DMS79 (cell line): ENCODE data around the gene ANKRD40.
A peak's percentile ranks its signal among the peaks of the same experiment; 100 is the strongest.
"Not testable (repeated sequence)": the region's sequence is repeated elsewhere in the genome, so short reads cannot be mapped to it uniquely, and the experiment has no call there.

Experiments used
- DNase-seq: peaks from one replicate; lab custom pipeline; 2025; lab: John Stamatoyannopoulos, UW

ANKRD40 gene

GRCh38 chr17:50710650-50711049, 2.9 kb upstream of the ANKRD40 start:
- DNase-seq, result no peak

GRCh38 chr17:50710025-50710424, 2.3 kb upstream of the ANKRD40 start:
- no peak for DNase-seq

GRCh38 chr17:50709053-50709452, 1.3 kb upstream of the ANKRD40 start:
- DNase-seq, result not testable (repeated sequence)

GRCh38 chr17:50708050-50709000, 611 bp upstream of the ANKRD40 start:
- no peak for DNase-seq

- no peak for DNase-seq
These were observed 4.6 kb downstream of the ANKRD40 start for GRCh38 chr17:50703162-50703561.

GRCh38 chr17:50699410-50699809, 8.3 kb downstream of the ANKRD40 start:
- DNase-seq, result no peak

- no peak for DNase-seq
These were observed 9.9 kb downstream of the ANKRD40 start for GRCh38 chr17:50697663-50698272.

GRCh38 chr17:50697062-50697461, 10.7 kb downstream of the ANKRD40 start:
- DNase-seq, result no peak

GRCh38 chr17:50696365-50696879, 11.3 kb downstream of the ANKRD40 start:
- no peak for DNase-seq

- DNase-seq, result no peak
These were observed 14.6 kb downstream of the ANKRD40 start for GRCh38 chr17:50693036-50693682.

- no peak for DNase-seq
These were observed 15.2 kb downstream of the ANKRD40 start for GRCh38 chr17:50692448-50693035.

- DNase-seq, result peak; percentile 10
These were observed 15.9 kb downstream of the ANKRD40 start for GRCh38 chr17:50691550-50692447.

GRCh38 chr17:50690887-50691549, 16.7 kb downstream of the ANKRD40 start:
- DNase-seq, result no peak

GRCh38 chr17:50689956-50690886, 17.5 kb downstream of the ANKRD40 start:
- peak; percentile 21 for DNase-seq

GRCh38 chr17:50689251-50689650, 18.5 kb downstream of the ANKRD40 start:
- no peak for DNase-seq

GRCh38 chr17:50688245-50688644, 19.5 kb downstream of the ANKRD40 start:
- DNase-seq, result peak; percentile 86

GRCh38 chr17:50687200-50688066, 20.3 kb downstream of the ANKRD40 start:
- no peak for DNase-seq

- DNase-seq, result peak; percentile 36
These were observed 21.1 kb downstream of the ANKRD40 start for GRCh38 chr17:50686494-50687199.
